HepG2 (cell line): ENCODE measurements around the gene MREG. TPM values are rescaled to one million over a fixed set of nuclear protein-coding genes. Genes with fewer than 3 reads are reported as not detected.

ENCODE experiments used
- ATAC-seq: fragments of 200-7000 bp; cut with Tn5 transposase; 3 replicates; pipeline ENCODE4 v1.9.1; 2020; ENCODE audit warnings: mild to moderate bottlenecking, moderate library complexity
- BruUV-seq: library from RNA; stranded (reverse); fragments of 400-500 nt; replicated peaks from 2 replicates; lab custom pipeline; 2021; lab: Mats Ljungman, UMichigan
- CTCF ChIA-PET: fragments of 300-600 bp; formaldehyde crosslinking; extraction: SDS; loops from one replicate; lab custom pipeline; 2021; ENCODE audit warnings: low total read pairs, inconsistent platforms, low intra/inter-chr PET ratio; lab: Yijun Ruan, JAX
- POLR2A ChIA-PET: fragments of 350-600 bp; sonication (Branson Sonifier 250); formaldehyde crosslinking; loops from one replicate; lab custom pipeline; 2020; ENCODE audit warnings: antibody characterized with exemption, inconsistent platforms; lab: Yijun Ruan, JAX
- DNase-seq: peaks from one replicate; pipeline ENCODE4 v3.0.0-alpha.2; 2015; ENCODE audit warnings: low spot score
- FAIRE-seq: peaks from 3 replicates; lab custom pipeline; 2011; peaks lifted over from hg19 to GRCh38; lab: Jason Lieb, UNC
- H2AFZ ChIP-seq: one replicate; pipeline ENCODE4 v1.6.1; 2011; ENCODE audit warnings: low read length, inconsistent platforms
- H3K27ac ChIP-seq: fragments of 300-600 bp; 3 replicates; pipeline ENCODE4 v1.8.0; 2011; ENCODE audit warnings: mixed run types, mild to moderate bottlenecking, mixed read lengths, low read length, inconsistent platforms; ENCODE audit not compliant: insufficient read depth; ENCODE audit errors: extremely low read length
- H3K27me3 ChIP-seq, 2 experiments: fragments of 200-600 bp in 1 of 2; 2 replicates in 1 of 2; 3 replicates in 1 of 2; pipeline versions ENCODE4 v1.6.0 to v1.8.0; 2011; ENCODE audit warnings: low read length in 2 of 2, mild to moderate bottlenecking in 2 of 2, moderate library complexity in 2 of 2, inconsistent platforms in 1 of 2; ENCODE audit not compliant: insufficient read depth in 2 of 2, control insufficient read depth in 1 of 2
- H3K36me3 ChIP-seq, 2 experiments: fragments of 200-600 bp in 1 of 2; replicated peaks in 1 of 2; 2 replicates in 1 of 2; 3 replicates in 1 of 2; pipeline versions ENCODE4 v1.5.1 to v1.8.0; 2011; ENCODE audit warnings: low read length in 2 of 2, inconsistent platforms in 1 of 2; ENCODE audit not compliant: insufficient read depth in 2 of 2, control insufficient read depth in 1 of 2
- H3K4me1 ChIP-seq: 2 replicates; pipeline ENCODE4 v1.5.1; 2012; ENCODE audit warnings: low read length, inconsistent platforms; ENCODE audit not compliant: insufficient read depth
- H3K4me2 ChIP-seq: 2 replicates; pipeline ENCODE4 v1.6.0; 2011; ENCODE audit warnings: low read depth, low read length, inconsistent platforms
- H3K4me3 ChIP-seq, 3 experiments: fragments of 200-600 bp in 1 of 3; sonication (generic), shearing (Covaris generic) in 1 of 3; replicated peaks in 1 of 3; 2 replicates each; pipeline ENCODE4 v1.5.1; 2011 to 2016; ENCODE audit warnings: low read length in 3 of 3, inconsistent platforms in 2 of 3, low read depth in 2 of 3, mild to moderate bottlenecking in 2 of 3, control low read depth in 1 of 3, mixed read lengths in 1 of 3; ENCODE audit not compliant: insufficient read depth in 1 of 3
- H3K79me2 ChIP-seq: one replicate; pipeline ENCODE4 v1.6.1; 2011; ENCODE audit warnings: low read length, inconsistent platforms; ENCODE audit not compliant: insufficient read depth
- H3K9ac ChIP-seq: 2 replicates; pipeline ENCODE4 v1.6.0; 2011; ENCODE audit warnings: mild to moderate bottlenecking, low read depth, low read length, inconsistent platforms; ENCODE audit not compliant: insufficient read depth
- H3K9me3 ChIP-seq: 2 replicates; pipeline ENCODE4 v1.5.1; 2012; ENCODE audit warnings: mild to moderate bottlenecking, low read length
- H4K20me1 ChIP-seq: 2 replicates; pipeline ENCODE4 v1.6.0; 2011; ENCODE audit warnings: inconsistent platforms, mild to moderate bottlenecking, low read length, moderate library complexity; ENCODE audit not compliant: insufficient read depth
- CHD4 ChIP-seq: fragments of 200-600 bp; sonication (generic); IDR thresholded peaks from 2 replicates; pipeline ENCODE4 v1.7.0; 2017; ENCODE audit warnings: mild to moderate bottlenecking, low read length, borderline replicate concordance
- FOXA3 ChIP-seq: IDR thresholded peaks from 2 replicates; pipeline ENCODE4 v1.6.1; 2016; ENCODE audit warnings: missing genetic modification reagents, missing compliant biosample characterization
- NCOA1 ChIP-seq: sonication (generic); formaldehyde crosslinking; IDR thresholded peaks from 2 replicates; pipeline ENCODE4 v1.9.0; 2021; ENCODE audit warnings: missing genetic modification reagents
- NFE2 ChIP-seq: sonication (generic); formaldehyde crosslinking; IDR thresholded peaks from 2 replicates; pipeline ENCODE4 v1.4.0; 2020; ENCODE audit warnings: missing genetic modification reagents
- RBFOX2 ChIP-seq: fragments of 200-400 bp; formaldehyde crosslinking; IDR thresholded peaks from 2 replicates; pipeline ENCODE4 v1.6.1; 2017; ENCODE audit warnings: low read depth, mild to moderate bottlenecking, low read length
- SOX13 ChIP-seq, 3 experiments: fragments of 450-650 bp in 1 of 3; sonication (generic) in 1 of 3; formaldehyde crosslinking in 1 of 3; IDR thresholded peaks in 2 of 3; conservative IDR thresholded peaks in 1 of 3; 2 replicates each; pipeline versions ENCODE4 v1.5.0 to v1.6.1; 2016 to 2020; ENCODE audit warnings: antibody characterized with exemption in 1 of 3, mild to moderate bottlenecking in 1 of 3, missing compliant biosample characterization in 1 of 3, missing genetic modification reagents in 1 of 3, moderate library complexity in 1 of 3
- ZMYM3 ChIP-seq: sonication (generic); formaldehyde crosslinking; IDR thresholded peaks from 2 replicates; pipeline ENCODE4 v1.5.1; 2020; ENCODE audit warnings: mild to moderate bottlenecking, missing genetic modification reagents
- ZNF543 ChIP-seq: sonication (generic); formaldehyde crosslinking; IDR thresholded peaks from 2 replicates; pipeline ENCODE4 v1.4.0; 2020; ENCODE audit warnings: mild to moderate bottlenecking, missing genetic modification reagents
- WGBS: methylation state at CpG from one replicate; pipeline ENCODE4 v1.1.6; 2017; ENCODE audit warnings: low lambda C conversion rate; 5-methylcytosine and 5-hydroxymethylcytosine counted together
- in situ Hi-C: cut with HindIII; loops from 2 replicates; pipeline ENCODE4 v1.10.0; 2017; ENCODE audit warnings: low pct_unique_long_range_greater_than_20kb; ENCODE audit not compliant: extremely low pct_ligation_motif_present
- intact Hi-C: fragments of 100-400 bp; cut with micrococcal nuclease; formaldehyde crosslinking; loops from one replicate; pipeline ENCODE4 v1.10.0; 2022; ENCODE audit not compliant: unreplicated experiment
- polyA plus RNA-seq, 8 experiments: library from polyadenylated mRNA; depleted of rRNA in 3 of 8; stranded (reverse) in 7 of 8; unstranded in 1 of 8; fragments of >200 nt; fragmentation: Illumina TruSeq in 4 of 8; extraction: Trizol in 4 of 8; gene quantifications; 2 replicates each; pipeline versions ENCODE4 v1.2.1 to v1.2.3, GENCODE V29; 2011 to 2016; ENCODE audit warnings: low read depth in 4 of 8, missing spikeins in 1 of 8, mixed read lengths in 1 of 8; ENCODE audit not compliant: insufficient read depth in 1 of 8
- total RNA-seq, 5 experiments: library from RNA; depleted of rRNA; stranded (reverse); fragments of >200 nt; fragmentation: Illumina TruSeq; extraction: Trizol; gene quantifications; 2 replicates each; pipeline ENCODE4 v1.2.3, GENCODE V29; 2016; ENCODE audit warnings: low read depth in 1 of 5
- TF ChIP-seq, protein P1 (sequence below): sonication (generic); formaldehyde crosslinking; IDR thresholded peaks from 2 replicates; pipeline ENCODE4 v1.4.0; 2020; ENCODE audit warnings: mild to moderate bottlenecking, missing genetic modification reagents
- TF ChIP-seq, protein P2 (sequence below): sonication (generic); formaldehyde crosslinking; IDR thresholded peaks from 2 replicates; pipeline ENCODE4 v1.5.0; 2020; ENCODE audit warnings: mild to moderate bottlenecking, missing genetic modification reagents, moderate library complexity
- TF ChIP-seq, protein P3 (sequence below): sonication (generic); formaldehyde crosslinking; IDR thresholded peaks from 2 replicates; pipeline ENCODE4 v1.4.0; 2020; ENCODE audit warnings: missing genetic modification reagents

Gene MREG
- total and polyA plus RNA-seq, 2 of the 13 experiments (the other 11 are each of a cell fraction or from before 2014, with no cell fraction given): 7.5 to 23.3 TPM

DNA sequence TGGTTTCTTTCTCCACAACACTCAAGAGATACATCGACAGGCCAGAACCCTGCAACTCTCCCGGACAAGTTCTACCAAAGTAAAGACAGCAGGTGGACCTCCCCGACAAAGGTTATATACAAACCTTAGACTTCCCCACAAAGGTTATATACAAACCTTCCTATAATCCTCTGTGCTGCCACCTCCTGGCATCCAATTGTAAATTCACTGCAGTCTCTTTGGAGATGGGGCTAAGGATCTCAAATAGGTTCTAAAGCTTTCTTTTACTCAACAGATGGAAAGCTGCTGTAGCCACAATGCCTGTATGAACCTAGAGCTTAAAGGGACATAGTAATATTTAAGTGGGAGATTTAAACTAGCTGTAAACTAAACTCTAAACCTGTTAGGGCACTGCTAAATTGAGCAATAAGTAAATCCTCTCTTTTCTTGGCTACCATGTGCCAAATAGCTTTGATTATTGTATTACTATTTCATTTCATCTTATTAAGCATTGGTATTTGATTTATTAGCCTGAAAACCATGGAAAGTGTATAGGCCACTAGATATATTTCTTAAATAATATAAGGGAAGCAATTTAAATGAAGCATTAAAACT lies 9.8 kb upstream of the MREG start (continued):
- TF ChIP-seq, protein P1, sequence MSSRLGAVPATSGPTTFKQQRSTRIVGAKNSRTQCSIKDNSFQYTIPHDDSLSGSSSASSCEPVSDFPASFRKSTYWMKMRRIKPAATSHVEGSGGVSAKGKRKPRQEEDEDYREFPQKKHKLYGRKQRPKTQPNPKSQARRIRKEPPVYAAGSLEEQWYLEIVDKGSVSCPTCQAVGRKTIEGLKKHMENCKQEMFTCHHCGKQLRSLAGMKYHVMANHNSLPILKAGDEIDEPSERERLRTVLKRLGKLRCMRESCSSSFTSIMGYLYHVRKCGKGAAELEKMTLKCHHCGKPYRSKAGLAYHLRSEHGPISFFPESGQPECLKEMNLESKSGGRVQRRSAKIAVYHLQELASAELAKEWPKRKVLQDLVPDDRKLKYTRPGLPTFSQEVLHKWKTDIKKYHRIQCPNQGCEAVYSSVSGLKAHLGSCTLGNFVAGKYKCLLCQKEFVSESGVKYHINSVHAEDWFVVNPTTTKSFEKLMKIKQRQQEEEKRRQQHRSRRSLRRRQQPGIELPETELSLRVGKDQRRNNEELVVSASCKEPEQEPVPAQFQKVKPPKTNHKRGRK (CRISPR knock-in tag): no peak
- TF ChIP-seq RBFOX2: no peak
- TF ChIP-seq, protein P2, sequence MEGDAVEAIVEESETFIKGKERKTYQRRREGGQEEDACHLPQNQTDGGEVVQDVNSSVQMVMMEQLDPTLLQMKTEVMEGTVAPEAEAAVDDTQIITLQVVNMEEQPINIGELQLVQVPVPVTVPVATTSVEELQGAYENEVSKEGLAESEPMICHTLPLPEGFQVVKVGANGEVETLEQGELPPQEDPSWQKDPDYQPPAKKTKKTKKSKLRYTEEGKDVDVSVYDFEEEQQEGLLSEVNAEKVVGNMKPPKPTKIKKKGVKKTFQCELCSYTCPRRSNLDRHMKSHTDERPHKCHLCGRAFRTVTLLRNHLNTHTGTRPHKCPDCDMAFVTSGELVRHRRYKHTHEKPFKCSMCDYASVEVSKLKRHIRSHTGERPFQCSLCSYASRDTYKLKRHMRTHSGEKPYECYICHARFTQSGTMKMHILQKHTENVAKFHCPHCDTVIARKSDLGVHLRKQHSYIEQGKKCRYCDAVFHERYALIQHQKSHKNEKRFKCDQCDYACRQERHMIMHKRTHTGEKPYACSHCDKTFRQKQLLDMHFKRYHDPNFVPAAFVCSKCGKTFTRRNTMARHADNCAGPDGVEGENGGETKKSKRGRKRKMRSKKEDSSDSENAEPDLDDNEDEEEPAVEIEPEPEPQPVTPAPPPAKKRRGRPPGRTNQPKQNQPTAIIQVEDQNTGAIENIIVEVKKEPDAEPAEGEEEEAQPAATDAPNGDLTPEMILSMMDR (CRISPR knock-in tag): peak; percentile 73
- no peak for TF ChIP-seq ZNF543
- no peak for TF ChIP-seq CHD4

DNA sequence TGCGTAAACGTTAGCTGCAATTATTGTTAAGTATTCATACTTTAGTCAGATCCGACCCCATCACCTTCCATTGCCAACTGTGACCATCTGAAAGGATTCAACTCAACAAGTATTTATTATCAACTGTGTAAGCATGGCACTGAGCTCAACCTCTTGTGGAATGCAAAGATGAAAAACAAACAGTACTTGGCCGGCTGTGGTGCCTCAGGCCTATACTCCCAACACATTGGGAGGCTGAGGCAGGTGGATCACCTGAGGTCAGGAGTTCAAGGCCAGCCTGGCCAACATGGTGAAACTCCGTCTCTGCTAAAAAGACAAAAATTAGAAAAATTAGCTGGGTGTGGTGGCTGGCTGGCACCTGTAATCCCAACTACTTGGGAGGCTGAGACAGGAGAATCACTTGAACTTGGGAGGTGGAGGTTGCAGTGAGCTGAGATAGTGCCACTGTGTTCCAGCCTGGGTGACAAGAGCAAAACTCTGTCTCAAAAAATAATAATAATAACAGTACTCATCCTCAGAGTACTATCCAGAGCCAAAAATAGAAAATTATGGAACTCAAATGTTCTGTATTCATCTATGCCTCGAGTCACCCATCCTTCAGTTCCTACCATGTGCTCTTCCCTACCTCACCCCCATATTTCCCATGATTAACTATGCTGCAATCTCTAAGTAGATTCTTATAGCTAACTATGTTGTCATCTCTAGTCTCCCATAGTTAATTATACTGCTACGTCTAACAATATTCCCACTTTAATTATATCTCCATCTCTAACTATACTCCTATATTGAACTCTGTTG lies 8.6 kb upstream of the MREG start:
- Histone ChIP-seq H3K36me3 (peaks cover 0 to 16% of the 10 kb centered on the region in 2 experiments; a peak in 3 of 5 replicates), H3K79me2 (no peaks in the 10 kb centered on the region), H3K4me1 (peaks cover 20% of the 10 kb centered on the region), H3K9ac (no peak overlapping the region), H3K4me3 (no peak overlapping the region), H2AFZ (no peak overlapping the region), H3K4me2 (no peak overlapping the region), H3K27ac (no peak overlapping the region), H3K27me3 (no peaks in the 10 kb centered on the region), H3K9me3 (no peaks in the 10 kb centered on the region), H4K20me1 (no peaks in the 10 kb centered on the region)
- FAIRE-seq (no peak), ATAC-seq (peak; percentile 67), DNase-seq (peak; percentile 83)
- intact Hi-C loops: no loop called here
- in situ Hi-C loops: no loop called here
- POLR2A ChIA-PET: interaction anchor here (0.6 kb wide), 1 partner anchor 9 kb away, joined by 3 read pairs; no protein-coding TSS in a partner anchor
- no TSS peak for BruUV-seq
- WGBS: 76% methylated on average over 7 of the region's 7 CpGs
- CTCF ChIA-PET: interaction anchor here (2.0 to 3.6 kb wide), 2 partner anchors 9 to 71 kb away, joined by 13 to 41 read pairs; partner anchors contain the start of gene MREG
- TF ChIP-seq NCOA1 (CRISPR knock-in tag): 0 out of 2 replicates have a peak, but pooled peaks have one; percentile 29
- TF ChIP-seq, protein P3, sequence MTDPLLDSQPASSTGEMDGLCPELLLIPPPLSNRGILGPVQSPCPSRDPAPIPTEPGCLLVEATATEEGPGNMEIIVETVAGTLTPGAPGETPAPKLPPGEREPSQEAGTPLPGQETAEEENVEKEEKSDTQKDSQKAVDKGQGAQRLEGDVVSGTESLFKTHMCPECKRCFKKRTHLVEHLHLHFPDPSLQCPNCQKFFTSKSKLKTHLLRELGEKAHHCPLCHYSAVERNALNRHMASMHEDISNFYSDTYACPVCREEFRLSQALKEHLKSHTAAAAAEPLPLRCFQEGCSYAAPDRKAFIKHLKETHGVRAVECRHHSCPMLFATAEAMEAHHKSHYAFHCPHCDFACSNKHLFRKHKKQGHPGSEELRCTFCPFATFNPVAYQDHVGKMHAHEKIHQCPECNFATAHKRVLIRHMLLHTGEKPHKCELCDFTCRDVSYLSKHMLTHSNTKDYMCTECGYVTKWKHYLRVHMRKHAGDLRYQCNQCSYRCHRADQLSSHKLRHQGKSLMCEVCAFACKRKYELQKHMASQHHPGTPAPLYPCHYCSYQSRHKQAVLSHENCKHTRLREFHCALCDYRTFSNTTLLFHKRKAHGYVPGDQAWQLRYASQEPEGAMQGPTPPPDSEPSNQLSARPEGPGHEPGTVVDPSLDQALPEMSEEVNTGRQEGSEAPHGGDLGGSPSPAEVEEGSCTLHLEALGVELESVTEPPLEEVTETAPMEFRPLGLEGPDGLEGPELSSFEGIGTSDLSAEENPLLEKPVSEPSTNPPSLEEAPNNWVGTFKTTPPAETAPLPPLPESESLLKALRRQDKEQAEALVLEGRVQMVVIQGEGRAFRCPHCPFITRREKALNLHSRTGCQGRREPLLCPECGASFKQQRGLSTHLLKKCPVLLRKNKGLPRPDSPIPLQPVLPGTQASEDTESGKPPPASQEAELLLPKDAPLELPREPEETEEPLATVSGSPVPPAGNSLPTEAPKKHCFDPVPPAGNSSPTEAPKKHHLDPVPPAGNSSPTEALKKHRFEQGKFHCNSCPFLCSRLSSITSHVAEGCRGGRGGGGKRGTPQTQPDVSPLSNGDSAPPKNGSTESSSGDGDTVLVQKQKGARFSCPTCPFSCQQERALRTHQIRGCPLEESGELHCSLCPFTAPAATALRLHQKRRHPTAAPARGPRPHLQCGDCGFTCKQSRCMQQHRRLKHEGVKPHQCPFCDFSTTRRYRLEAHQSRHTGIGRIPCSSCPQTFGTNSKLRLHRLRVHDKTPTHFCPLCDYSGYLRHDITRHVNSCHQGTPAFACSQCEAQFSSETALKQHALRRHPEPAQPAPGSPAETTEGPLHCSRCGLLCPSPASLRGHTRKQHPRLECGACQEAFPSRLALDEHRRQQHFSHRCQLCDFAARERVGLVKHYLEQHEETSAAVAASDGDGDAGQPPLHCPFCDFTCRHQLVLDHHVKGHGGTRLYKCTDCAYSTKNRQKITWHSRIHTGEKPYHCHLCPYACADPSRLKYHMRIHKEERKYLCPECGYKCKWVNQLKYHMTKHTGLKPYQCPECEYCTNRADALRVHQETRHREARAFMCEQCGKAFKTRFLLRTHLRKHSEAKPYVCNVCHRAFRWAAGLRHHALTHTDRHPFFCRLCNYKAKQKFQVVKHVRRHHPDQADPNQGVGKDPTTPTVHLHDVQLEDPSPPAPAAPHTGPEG: no peak
- TF ChIP-seq ZMYM3 (CRISPR knock-in tag): 0 out of 2 replicates have a peak, but pooled peaks have one; percentile 30
- no peak for TF ChIP-seq SOX13 (IDR thresholded peaks at IDR 0.05)
- peak in 1 of 2 experiments; percentile 17; a peak in 1 of 4 replicates for TF ChIP-seq SOX13 (CRISPR knock-in tag; conservative IDR thresholded peaks at IDR 0.05 in 1 of 2, IDR thresholded peaks at IDR 0.05 in 1 of 2)
- TF ChIP-seq FOXA3 (CRISPR knock-in tag): no peak
- TF ChIP-seq NFE2 (CRISPR knock-in tag): no peak
